Liver (tissue), 9 donors: ENCODE results near the gene IRF4. TPM values are rescaled to one million over a fixed set of nuclear protein-coding genes. Genes with fewer than 3 reads are reported as not detected.

Source experiments
- DNase-seq: peaks from one replicate; pipeline ENCODE4 v3.0.0-alpha.2; 2017; ENCODE audit warnings: low spot score
- H3K27ac ChIP-seq, 2 donors: one replicate each; pipeline ENCODE4 v1.7.0; 2013; ENCODE audit warnings: inconsistent platforms in 2 of 2, low read length in 2 of 2, control low read depth in 1 of 2, low read depth in 1 of 2, mild to moderate bottlenecking in 1 of 2
- H3K27me3 ChIP-seq, 4 donors: one replicate each; pipeline versions ENCODE4 v1.6.1 to v1.7.0; 2013; ENCODE audit warnings: low read length in 3 of 4, inconsistent platforms in 1 of 4, mild to moderate bottlenecking in 1 of 4, moderate library complexity in 1 of 4; ENCODE audit not compliant: control insufficient read depth in 4 of 4, insufficient read depth in 4 of 4
- H3K36me3 ChIP-seq, 4 donors: one replicate each; pipeline versions ENCODE4 v1.6.1 to v1.7.0; 2013; ENCODE audit warnings: low read length in 3 of 4, mild to moderate bottlenecking in 3 of 4, low read depth in 1 of 4, moderate library complexity in 1 of 4; ENCODE audit not compliant: control insufficient read depth in 4 of 4, insufficient read depth in 3 of 4
- H3K4me1 ChIP-seq, 4 donors: one replicate each; pipeline versions ENCODE4 v1.6.1 to v1.7.0; 2013; ENCODE audit warnings: low read length in 3 of 4, mild to moderate bottlenecking in 3 of 4, moderate library complexity in 1 of 4; ENCODE audit not compliant: control insufficient read depth in 4 of 4, insufficient read depth in 4 of 4
- H3K4me3 ChIP-seq, 3 donors: one replicate each; pipeline versions ENCODE4 v1.6.1 to v1.7.0; 2013; ENCODE audit warnings: low read length in 3 of 3, control low read depth in 1 of 3, low read depth in 1 of 3, mild to moderate bottlenecking in 1 of 3
- H3K9ac ChIP-seq, 2 donors: one replicate each; pipeline ENCODE4 v1.7.0; 2013; ENCODE audit warnings: low read length in 2 of 2, mild to moderate bottlenecking in 2 of 2, moderate library complexity in 2 of 2, control low read depth in 1 of 2, low read depth in 1 of 2
- H3K9me3 ChIP-seq, 4 donors: one replicate each; pipeline versions ENCODE4 v1.6.1 to v1.7.0; 2013; ENCODE audit warnings: low read length in 3 of 4; ENCODE audit not compliant: control insufficient read depth in 4 of 4
- ATF3 ChIP-seq: IDR thresholded peaks from 2 replicates; pipeline ENCODE4 v1.6.1; 2016; ENCODE audit warnings: antibody characterized with exemption
- EGR1 ChIP-seq, 2 donors: IDR thresholded peaks; 2 replicates each; pipeline ENCODE4 v1.6.1; 2016 to 2018; ENCODE audit warnings: antibody characterized with exemption in 2 of 2, low read depth in 2 of 2
- FOXA1 ChIP-seq: IDR thresholded peaks from 2 replicates; pipeline ENCODE4 v1.6.1; 2016; ENCODE audit warnings: antibody characterized with exemption
- FOXA2 ChIP-seq: IDR thresholded peaks from 2 replicates; pipeline ENCODE4 v1.6.1; 2016; ENCODE audit warnings: antibody characterized with exemption
- GABPA ChIP-seq, 2 donors: IDR thresholded peaks in 1 of 2; conservative IDR thresholded peaks in 1 of 2; 2 replicates each; pipeline ENCODE4 v1.6.1; 2016; ENCODE audit warnings: antibody characterized with exemption in 2 of 2, mild to moderate bottlenecking in 1 of 2, moderate library complexity in 1 of 2
- HNF4A ChIP-seq, 2 donors: conservative IDR thresholded peaks; 2 replicates each; pipeline ENCODE4 v1.6.1; 2016; ENCODE audit warnings: antibody characterized with exemption in 2 of 2, mild to moderate bottlenecking in 2 of 2
- JUND ChIP-seq, 2 donors: IDR thresholded peaks; 2 replicates each; pipeline ENCODE4 v1.6.1; 2016; ENCODE audit warnings: antibody characterized with exemption in 2 of 2
- MAX ChIP-seq: IDR thresholded peaks from 2 replicates; pipeline ENCODE4 v1.6.1; 2016; ENCODE audit warnings: antibody characterized with exemption
- NR2F2 ChIP-seq: IDR thresholded peaks from 2 replicates; pipeline ENCODE4 v1.6.1; 2016; ENCODE audit warnings: antibody characterized with exemption
- RAD21 ChIP-seq, 2 donors: IDR thresholded peaks; 2 replicates each; pipeline ENCODE4 v1.6.1; 2016; ENCODE audit warnings: antibody characterized with exemption in 2 of 2, mild to moderate bottlenecking in 2 of 2
- RXRA ChIP-seq, 2 donors: IDR thresholded peaks; 2 replicates each; pipeline ENCODE4 v1.6.1; 2017 to 2018; ENCODE audit warnings: antibody characterized with exemption in 2 of 2, mild to moderate bottlenecking in 1 of 2
- SP1 ChIP-seq: IDR thresholded peaks from 2 replicates; pipeline ENCODE4 v1.6.1; 2018; ENCODE audit warnings: antibody characterized with exemption, mild to moderate bottlenecking
- TAF1 ChIP-seq: conservative IDR thresholded peaks from 2 replicates; pipeline ENCODE4 v1.6.1; 2016; ENCODE audit warnings: antibody characterized with exemption, mild to moderate bottlenecking
- YY1 ChIP-seq: IDR thresholded peaks from 2 replicates; pipeline ENCODE4 v1.6.1; 2016; ENCODE audit warnings: antibody characterized with exemption, mild to moderate bottlenecking
- WGBS: extraction: QIAGEN DNeasy Blood & Tissue Kit; methylation state at CpG from one replicate; pipeline ENCODE4 v1.1.7; 2013; 5-methylcytosine and 5-hydroxymethylcytosine counted together
- polyA plus RNA-seq, 2 donors: library from polyadenylated mRNA; stranded (reverse) in 1 of 2; unstranded in 1 of 2; fragments of 200-250 nt in 1 of 2; fragments of >200 nt in 1 of 2; fragmentation: Nextera tagmentation in 1 of 2; extraction: Ambion mirVana in 1 of 2; gene quantifications; one replicate each; pipeline versions ENCODE4 v1.2.1 to v1.2.3, GENCODE V29; 2013 to 2015
- total RNA-seq, 2 donors: library from RNA; depleted of rRNA; stranded (reverse); fragments of >200 nt; gene quantifications; one replicate each; pipeline ENCODE4 v1.2.3, GENCODE V29; 2014
- TF ChIP-seq, protein P1 (sequence below): IDR thresholded peaks from 2 replicates; pipeline ENCODE4 v1.6.1; 2016; ENCODE audit warnings: antibody characterized with exemption
- TF ChIP-seq, protein P2 (sequence below): IDR thresholded peaks from 2 replicates; pipeline ENCODE4 v1.6.1; 2016; ENCODE audit warnings: antibody characterized with exemption, mild to moderate bottlenecking
- TF ChIP-seq, protein P3 (sequence below): fragments of 150-350 bp; IDR thresholded peaks from 2 replicates; pipeline ENCODE4 v1.5.1; 2017; ENCODE audit warnings: improper control_type of control experiment, low read depth, low read length; ENCODE audit not compliant: missing input control
- donor health status: healthy.
- donor health status: healthy.
- donor health status: healthy.
- donor health status: healthy.
- donor health status: healthy.

The IRF4 gene
- total and polyA plus RNA-seq, 4 donors: 0.68 to 1.6 (median 1.1) TPM

- Histone ChIP-seq H3K4me3 (no peak overlapping the region), H3K9me3 (peaks cover 2 to 14% (median 5%) of the 10 kb centered on the region in 4 donors), H3K9ac (no peak overlapping the region), H3K4me1 (no peaks in the 10 kb centered on the region), H3K27me3 (no peaks in the 10 kb centered on the region), H3K27ac (no peak overlapping the region), H3K36me3 (no peaks in the 10 kb centered on the region)
- WGBS: 80% methylated on average over 3 of the region's 3 CpGs
- DNase-seq: no peak
- TF ChIP-seq RXRA (IDR thresholded peaks at IDR 0.05) (no peak), HNF4A (conservative IDR thresholded peaks at IDR 0.05) (no peak), FOXA1 (no peak), MAX (no peak), GABPA (IDR thresholded peaks at IDR 0.05 in 1 of 2, conservative IDR thresholded peaks at IDR 0.05 in 1 of 2) (no peak), TAF1 (no peak), EGR1 (IDR thresholded peaks at IDR 0.05; ENCODE audit: low read depth in 2 of 2) (no peak), ATF3 (no peak), NR2F2 (no peak), YY1 (no peak), FOXA2 (no peak)
- TF ChIP-seq, protein P1, sequence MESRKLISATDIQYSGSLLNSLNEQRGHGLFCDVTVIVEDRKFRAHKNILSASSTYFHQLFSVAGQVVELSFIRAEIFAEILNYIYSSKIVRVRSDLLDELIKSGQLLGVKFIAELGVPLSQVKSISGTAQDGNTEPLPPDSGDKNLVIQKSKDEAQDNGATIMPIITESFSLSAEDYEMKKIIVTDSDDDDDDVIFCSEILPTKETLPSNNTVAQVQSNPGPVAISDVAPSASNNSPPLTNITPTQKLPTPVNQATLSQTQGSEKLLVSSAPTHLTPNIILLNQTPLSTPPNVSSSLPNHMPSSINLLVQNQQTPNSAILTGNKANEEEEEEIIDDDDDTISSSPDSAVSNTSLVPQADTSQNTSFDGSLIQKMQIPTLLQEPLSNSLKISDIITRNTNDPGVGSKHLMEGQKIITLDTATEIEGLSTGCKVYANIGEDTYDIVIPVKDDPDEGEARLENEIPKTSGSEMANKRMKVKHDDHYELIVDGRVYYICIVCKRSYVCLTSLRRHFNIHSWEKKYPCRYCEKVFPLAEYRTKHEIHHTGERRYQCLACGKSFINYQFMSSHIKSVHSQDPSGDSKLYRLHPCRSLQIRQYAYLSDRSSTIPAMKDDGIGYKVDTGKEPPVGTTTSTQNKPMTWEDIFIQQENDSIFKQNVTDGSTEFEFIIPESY: no peak
- TF ChIP-seq, protein P2, sequence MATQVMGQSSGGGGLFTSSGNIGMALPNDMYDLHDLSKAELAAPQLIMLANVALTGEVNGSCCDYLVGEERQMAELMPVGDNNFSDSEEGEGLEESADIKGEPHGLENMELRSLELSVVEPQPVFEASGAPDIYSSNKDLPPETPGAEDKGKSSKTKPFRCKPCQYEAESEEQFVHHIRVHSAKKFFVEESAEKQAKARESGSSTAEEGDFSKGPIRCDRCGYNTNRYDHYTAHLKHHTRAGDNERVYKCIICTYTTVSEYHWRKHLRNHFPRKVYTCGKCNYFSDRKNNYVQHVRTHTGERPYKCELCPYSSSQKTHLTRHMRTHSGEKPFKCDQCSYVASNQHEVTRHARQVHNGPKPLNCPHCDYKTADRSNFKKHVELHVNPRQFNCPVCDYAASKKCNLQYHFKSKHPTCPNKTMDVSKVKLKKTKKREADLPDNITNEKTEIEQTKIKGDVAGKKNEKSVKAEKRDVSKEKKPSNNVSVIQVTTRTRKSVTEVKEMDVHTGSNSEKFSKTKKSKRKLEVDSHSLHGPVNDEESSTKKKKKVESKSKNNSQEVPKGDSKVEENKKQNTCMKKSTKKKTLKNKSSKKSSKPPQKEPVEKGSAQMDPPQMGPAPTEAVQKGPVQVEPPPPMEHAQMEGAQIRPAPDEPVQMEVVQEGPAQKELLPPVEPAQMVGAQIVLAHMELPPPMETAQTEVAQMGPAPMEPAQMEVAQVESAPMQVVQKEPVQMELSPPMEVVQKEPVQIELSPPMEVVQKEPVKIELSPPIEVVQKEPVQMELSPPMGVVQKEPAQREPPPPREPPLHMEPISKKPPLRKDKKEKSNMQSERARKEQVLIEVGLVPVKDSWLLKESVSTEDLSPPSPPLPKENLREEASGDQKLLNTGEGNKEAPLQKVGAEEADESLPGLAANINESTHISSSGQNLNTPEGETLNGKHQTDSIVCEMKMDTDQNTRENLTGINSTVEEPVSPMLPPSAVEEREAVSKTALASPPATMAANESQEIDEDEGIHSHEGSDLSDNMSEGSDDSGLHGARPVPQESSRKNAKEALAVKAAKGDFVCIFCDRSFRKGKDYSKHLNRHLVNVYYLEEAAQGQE: no peak
- TF ChIP-seq, protein P3, sequence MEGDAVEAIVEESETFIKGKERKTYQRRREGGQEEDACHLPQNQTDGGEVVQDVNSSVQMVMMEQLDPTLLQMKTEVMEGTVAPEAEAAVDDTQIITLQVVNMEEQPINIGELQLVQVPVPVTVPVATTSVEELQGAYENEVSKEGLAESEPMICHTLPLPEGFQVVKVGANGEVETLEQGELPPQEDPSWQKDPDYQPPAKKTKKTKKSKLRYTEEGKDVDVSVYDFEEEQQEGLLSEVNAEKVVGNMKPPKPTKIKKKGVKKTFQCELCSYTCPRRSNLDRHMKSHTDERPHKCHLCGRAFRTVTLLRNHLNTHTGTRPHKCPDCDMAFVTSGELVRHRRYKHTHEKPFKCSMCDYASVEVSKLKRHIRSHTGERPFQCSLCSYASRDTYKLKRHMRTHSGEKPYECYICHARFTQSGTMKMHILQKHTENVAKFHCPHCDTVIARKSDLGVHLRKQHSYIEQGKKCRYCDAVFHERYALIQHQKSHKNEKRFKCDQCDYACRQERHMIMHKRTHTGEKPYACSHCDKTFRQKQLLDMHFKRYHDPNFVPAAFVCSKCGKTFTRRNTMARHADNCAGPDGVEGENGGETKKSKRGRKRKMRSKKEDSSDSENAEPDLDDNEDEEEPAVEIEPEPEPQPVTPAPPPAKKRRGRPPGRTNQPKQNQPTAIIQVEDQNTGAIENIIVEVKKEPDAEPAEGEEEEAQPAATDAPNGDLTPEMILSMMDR: no peak
These were observed 20.8 kb downstream of the IRF4 start for GRCh38 chr6:412146-412886.

- no peaks in the 10 kb centered on the region for H3K27me3 ChIP-seq
- TF ChIP-seq SP1 (no peak), MAX (no peak), RXRA (IDR thresholded peaks at IDR 0.05) (no peak), FOXA2 (no peak), JUND (IDR thresholded peaks at IDR 0.05) (no peak), HNF4A (conservative IDR thresholded peaks at IDR 0.05) (no peak), YY1 (no peak), EGR1 (IDR thresholded peaks at IDR 0.05; ENCODE audit: low read depth in 2 of 2) (no peak), RAD21 (IDR thresholded peaks at IDR 0.05) (no peak), TAF1 (no peak), GABPA (IDR thresholded peaks at IDR 0.05 in 1 of 2, conservative IDR thresholded peaks at IDR 0.05 in 1 of 2) (no peak)
- H3K9ac ChIP-seq: no peak overlapping the region
- no peaks in the 10 kb centered on the region for H3K4me1 ChIP-seq
- H3K9me3 ChIP-seq: peaks cover 2 to 14% (median 5%) of the 10 kb centered on the region in 4 donors
- DNase-seq: no peak
- no peak overlapping the region for H3K4me3 ChIP-seq
- H3K36me3 ChIP-seq: no peaks in the 10 kb centered on the region
- no peak overlapping the region for H3K27ac ChIP-seq
These were observed 22.9 kb downstream of the IRF4 start for GRCh38 chr6:414447-414846.
